GM12878 (cell line): ENCODE measurements around the gene PMF1. TPM values are rescaled to one million over a fixed set of nuclear protein-coding genes. Genes with fewer than 3 reads are reported as not detected.

ENCODE experiments used
- ATAC-seq: fragments of 200-7000 bp; cut with Tn5 transposase; 3 replicates; pipeline ENCODE4 v1.9.1; 2020; ENCODE audit warnings: mild to moderate bottlenecking, moderate library complexity
- BruUV-seq: library from RNA; stranded (reverse); fragments of 400-500 nt; replicated peaks from 2 replicates; lab custom pipeline; 2021; lab: Mats Ljungman, UMichigan
- CTCF ChIA-PET: fragments of 300-600 bp; sonication (Branson Sonifier 250); formaldehyde crosslinking; extraction: SDS; loops from one replicate; lab custom pipeline; 2021; ENCODE audit warnings: inconsistent platforms; lab: Yijun Ruan, JAX
- POLR2A ChIA-PET: fragments of 350-600 bp; formaldehyde crosslinking; extraction: SDS; loops from one replicate; lab custom pipeline; 2021; ENCODE audit warnings: inconsistent platforms; lab: Charles Lee
- RAD21 ChIA-PET: fragments of 300-600 bp; sonication (Branson Sonifier 250); formaldehyde crosslinking; loops from one replicate; lab custom pipeline; 2023; ENCODE audit warnings: antibody characterized with exemption; ENCODE audit not compliant: unreplicated experiment; lab: Charles Lee
- SMC1A ChIA-PET: fragments of 300-600 bp; sonication (Branson Sonifier 250); formaldehyde crosslinking; loops from one replicate; lab custom pipeline; 2023; ENCODE audit not compliant: unreplicated experiment, uncharacterized antibody; lab: Charles Lee
- DNase-seq: peaks from one replicate; pipeline ENCODE4 v3.0.0-alpha.2; 2011; ENCODE audit warnings: low read depth, low spot score
- FAIRE-seq: peaks from 3 replicates; lab custom pipeline; 2011; peaks lifted over from hg19 to GRCh38; lab: Jason Lieb, UNC
- H2AFZ ChIP-seq: 2 replicates; pipeline ENCODE4 v1.6.0; 2011; ENCODE audit warnings: low read depth, low read length, control low read depth; ENCODE audit not compliant: control insufficient read depth
- H3K27ac ChIP-seq: 2 replicates; pipeline ENCODE4 v1.5.1; 2011; ENCODE audit warnings: control low read depth; ENCODE audit not compliant: control insufficient read depth, insufficient read depth
- H3K27me3 ChIP-seq, 2 experiments: replicated peaks in 1 of 2; 2 replicates each; pipeline versions ENCODE4 v1.6.0 to v1.6.1; 2011; ENCODE audit warnings: low read length in 1 of 2; ENCODE audit not compliant: control insufficient read depth in 2 of 2, insufficient read depth in 2 of 2
- H3K36me3 ChIP-seq, 2 experiments: 2 replicates each; pipeline ENCODE4 v1.5.1; 2011; ENCODE audit warnings: low read length in 1 of 2; ENCODE audit not compliant: control insufficient read depth in 2 of 2, insufficient read depth in 2 of 2
- H3K4me1 ChIP-seq: 2 replicates; pipeline ENCODE4 v1.6.1; 2011; ENCODE audit warnings: mild to moderate bottlenecking, low read length, moderate library complexity, mixed read lengths; ENCODE audit not compliant: control insufficient read depth, insufficient read depth
- H3K4me2 ChIP-seq: 2 replicates; pipeline ENCODE4 v1.6.0; 2011; ENCODE audit warnings: control low read depth; ENCODE audit not compliant: control insufficient read depth, insufficient read depth
- H3K4me3 ChIP-seq: fragments of 200-600 bp; sonication (generic); 2 replicates; pipeline ENCODE4 v1.5.1; 2016
- H3K79me2 ChIP-seq: 2 replicates; pipeline ENCODE4 v1.6.0; 2011; ENCODE audit warnings: low read length; ENCODE audit not compliant: control insufficient read depth, insufficient read depth
- H3K9ac ChIP-seq: 2 replicates; pipeline ENCODE4 v1.8.0; 2011; ENCODE audit warnings: low read length, control low read depth, mixed read lengths; ENCODE audit not compliant: control insufficient read depth, insufficient read depth
- H3K9me3 ChIP-seq: replicated peaks from 3 replicates; pipeline ENCODE4 v1.5.1; 2011; ENCODE audit warnings: mild to moderate bottlenecking, low read length; ENCODE audit not compliant: control insufficient read depth, insufficient read depth
- H4K20me1 ChIP-seq: 2 replicates; pipeline ENCODE4 v1.6.0; 2011; ENCODE audit not compliant: control insufficient read depth, insufficient read depth
- CEBPB ChIP-seq, 2 experiments: fragments of 150-350 bp in 1 of 2; IDR thresholded peaks; 2 replicates each; pipeline ENCODE4 v1.6.1; 2012 to 2014; ENCODE audit warnings: low read depth in 2 of 2, low read length in 2 of 2, borderline replicate concordance in 1 of 2, inconsistent platforms in 1 of 2
- FOXM1 ChIP-seq: IDR thresholded peaks from 2 replicates; pipeline ENCODE4 v1.6.1; 2012; ENCODE audit warnings: low read depth, mild to moderate bottlenecking, inconsistent platforms, low read length, moderate library complexity
- POLR2A ChIP-seq: IDR thresholded peaks from 2 replicates; pipeline ENCODE4 v1.6.1; 2011; ENCODE audit warnings: low read depth, mild to moderate bottlenecking, low read length
- SMAD5 ChIP-seq: IDR thresholded peaks from 2 replicates; pipeline ENCODE4 v1.6.1; 2016; ENCODE audit warnings: antibody characterized with exemption, low read depth
- SMC3 ChIP-seq: IDR thresholded peaks from 2 replicates; pipeline ENCODE4 v1.6.1; 2011; ENCODE audit warnings: low read length, improper control_type of control experiment, borderline replicate concordance
- WGBS: methylation state at CpG from one replicate; pipeline ENCODE4 v1.1.6; 2016; ENCODE audit warnings: low lambda C conversion rate; ENCODE audit not compliant: insufficient replicate concordance, insufficient coverage; ENCODE audit errors: missing lambda C conversion rate; 5-methylcytosine and 5-hydroxymethylcytosine counted together
- in situ Hi-C: fragments of 300-500 bp; cut with MboI; formaldehyde crosslinking; loops from 9 replicates; pipeline ENCODE4 v1.14.3; 2018; ENCODE audit warnings: mixed read lengths
- intact Hi-C: fragments of 100-400 bp; cut with micrococcal nuclease; formaldehyde crosslinking; loops from one replicate; pipeline ENCODE4 v1.14.2; 2022; ENCODE audit not compliant: unreplicated experiment
- polyA plus RNA-seq, 11 experiments: library from polyadenylated mRNA; depleted of rRNA in 4 of 11; unstranded in 6 of 11; stranded (reverse) in 5 of 11; fragments of >200 nt; fragmentation: Nextera tagmentation in 4 of 11; fragmentation: Illumina TruSeq in 1 of 11; extraction: Ambion mirVana in 4 of 11; extraction: Trizol in 1 of 11; gene quantifications; 1 replicate in 1 of 11; 2 replicates in 10 of 11; pipeline versions ENCODE4 v1.2.1 to v1.2.3, GENCODE V29; 2011 to 2016; ENCODE audit warnings: inconsistent platforms in 2 of 11, missing spikeins in 2 of 11, low read depth in 1 of 11
- small RNA-seq: library from RNA; depleted of rRNA; stranded (forward); fragments of <200 nt; gene quantifications from one replicate; pipeline ENCODE3, GENCODE V24; 2014
- total RNA-seq, 4 experiments: library from RNA; depleted of rRNA in 3 of 4; stranded (reverse); fragments of >200 nt in 3 of 4; fragmentation: Illumina TruSeq in 1 of 4; extraction: Trizol in 1 of 4; gene quantifications; 2 replicates each; pipeline versions ENCODE4 v1.2.1 to v1.2.3, GENCODE V29; 2013 to 2021

Gene PMF1
- total and polyA plus RNA-seq, 10 of the 15 experiments (the other 5 are each of a cell fraction or from before 2014, with no cell fraction given) = 6.7 to 105 (median 67.3) TPM

DNA sequence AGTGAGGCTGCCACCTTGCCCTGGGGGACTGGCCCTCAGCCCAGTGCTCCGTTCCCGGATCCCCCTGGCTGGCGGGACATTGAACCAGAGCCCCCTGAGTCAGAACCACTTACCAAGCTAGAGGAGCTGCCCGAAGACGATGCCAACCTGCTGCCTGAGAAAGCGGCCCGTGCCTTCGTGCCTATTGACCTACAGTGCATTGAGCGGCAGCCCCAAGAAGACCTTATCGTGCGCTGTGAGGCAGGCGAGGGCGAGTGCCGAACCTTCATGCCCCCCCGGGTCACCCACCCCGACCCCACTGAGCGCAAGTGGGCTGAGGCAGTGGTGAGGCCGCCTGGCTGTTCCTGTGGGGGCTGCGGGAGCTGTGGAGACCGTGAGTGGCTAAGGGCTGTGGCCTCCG, 72.6 kb downstream of the PMF1 start:
- ATAC-seq = no peak
- ChIA-PET SMC1A (no interaction called here), CTCF (interaction anchor here (0.8 kb wide), 1 partner anchor 8 kb away, joined by 3 read pairs; no protein-coding TSS in a partner anchor), RAD21 (no interaction called here), POLR2A (interaction anchor here (0.6 to 1.0 kb wide), 2 partner anchors 14 to 27 kb away, joined by 4 to 5 read pairs; no protein-coding TSS in a partner anchor)
- Histone ChIP-seq H3K27ac (no peak overlapping the region), H3K27me3 (no peaks in the 10 kb centered on the region), H3K4me2 (no peak overlapping the region), H3K9me3 (no peaks in the 10 kb centered on the region), H3K9ac (no peak overlapping the region), H3K36me3 (peaks cover 0 to 7% of the 10 kb centered on the region in 2 experiments; a peak in 2 of 4 replicates), H4K20me1 (no peaks in the 10 kb centered on the region), H3K79me2 (peaks cover 33% of the 10 kb centered on the region), H2AFZ (no peak overlapping the region), H3K4me3 (no peak overlapping the region), H3K4me1 (peaks cover 7% of the 10 kb centered on the region; the same call in 1 of the 2 replicates)
- FAIRE-seq = no peak
- no peak for TF ChIP-seq SMC3
- in situ Hi-C loops (no loop called here), intact Hi-C loops (loop anchor here (10.0 kb wide), 1 partner anchor 191 kb away; no protein-coding TSS in a partner anchor)
- no peak for DNase-seq
- 91% methylated on average over 21 of the region's 21 CpGs for WGBS
- no TSS peak for BruUV-seq

DNA sequence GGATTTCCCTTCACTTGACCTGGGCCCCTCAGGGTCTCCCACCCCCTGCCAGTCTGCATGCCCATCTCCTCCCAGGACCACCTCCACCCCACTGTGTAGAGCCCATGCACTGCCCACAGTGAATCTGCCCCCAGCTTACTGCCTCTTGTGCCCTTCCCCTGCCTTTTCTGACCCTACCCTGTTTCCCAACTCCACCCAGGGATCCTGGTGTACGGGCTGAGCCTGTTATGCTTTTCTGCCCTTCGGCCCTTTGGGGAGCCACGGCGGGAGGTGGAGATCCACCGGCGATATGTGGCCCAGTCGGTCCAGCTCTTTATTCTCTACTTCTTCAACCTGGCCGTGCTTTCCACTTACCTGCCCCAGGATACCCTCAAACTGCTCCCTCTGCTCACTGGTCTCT, 73.3 kb downstream of the PMF1 start:
- FAIRE-seq = no peak
- H3K4me2 ChIP-seq = no peak overlapping the region
- RAD21 ChIA-PET = no interaction called here
- in situ Hi-C loops = no loop called here
- 94% methylated on average over 8 of the region's 8 CpGs for WGBS
- peaks cover 0 to 7% of the 10 kb centered on the region in 2 experiments; a peak in 2 of 4 replicates for H3K36me3 ChIP-seq
- POLR2A ChIA-PET = interaction anchor here (0.6 kb wide), 1 partner anchor 27 kb away, joined by 5 read pairs; no protein-coding TSS in a partner anchor
- H3K4me1 ChIP-seq = peaks cover 7% of the 10 kb centered on the region; the same call in 1 of the 2 replicates
- H3K27me3 ChIP-seq = no peaks in the 10 kb centered on the region
- H3K79me2 ChIP-seq = peaks cover 27% of the 10 kb centered on the region
- no peak for ATAC-seq
- no peak overlapping the region for H3K4me3 ChIP-seq
- H4K20me1 ChIP-seq = no peaks in the 10 kb centered on the region
- H3K9ac ChIP-seq = no peak overlapping the region
- CTCF ChIA-PET = interaction anchor here (1.2 kb wide), 1 partner anchor 26 kb away, joined by 4 read pairs; no protein-coding TSS in a partner anchor
- BruUV-seq = no TSS peak
- TF ChIP-seq POLR2A (0 out of 2 replicates have a peak, but pooled peaks have one; percentile 10), SMAD5 (no peak), CEBPB (IDR thresholded peaks at IDR 0.05; ENCODE audit: borderline replicate concordance in 1 of 2, low read depth in 2 of 2, low read length in 2 of 2) (no peak), FOXM1 (no peak)
- no peak for DNase-seq
- SMC1A ChIA-PET = no interaction called here
- H3K27ac ChIP-seq = no peak overlapping the region
- H3K9me3 ChIP-seq = no peaks in the 10 kb centered on the region
- intact Hi-C loops = loop anchor here (10.0 kb wide), 1 partner anchor 191 kb away; no protein-coding TSS in a partner anchor
- H2AFZ ChIP-seq = no peak overlapping the region

Small RNA genes lying within 50 kb of the gene (small RNA-seq; reads per million reads assigned to genes)
- gene RF00568 = not detected

Other genes with a start within 250 kb of the PMF1 start
Only the 7 nearest of the 18 such genes appear.
- gene SEMA4A, start 59.4 kb upstream of the PMF1 start, total RNA-seq (2014; rRNA removed) = 24.4 and 36.5 TPM in 2 replicates
- 16.5 and 17.2 TPM in 2 replicates for gene SEMA4A, start 59.4 kb upstream of the PMF1 start, total RNA-seq (2014; rRNA removed; fragmentation: Illumina TruSeq; extraction: Trizol)
- 46.3 and 52.1 TPM in 2 replicates for gene SEMA4A, start 59.4 kb upstream of the PMF1 start, total RNA-seq (2021)
- gene SEMA4A, start 59.4 kb upstream of the PMF1 start, polyA plus RNA-seq (2011; rRNA removed) = 10.5 and 20.9 TPM in 2 replicates
- gene SEMA4A, start 59.4 kb upstream of the PMF1 start, polyA plus RNA-seq (2014; fragmentation: Illumina TruSeq; extraction: Trizol) = 25.7 and 31.2 TPM in 2 replicates
- 1 to 10 TPM; 2.6 to 3.4 TPM for gene SEMA4A, start 59.4 kb upstream of the PMF1 start, polyA plus RNA-seq (2014; fragmentation: Nextera tagmentation; extraction: Ambion mirVana)
- 34.4 and 38.4 TPM in 2 replicates for gene SEMA4A, start 59.4 kb upstream of the PMF1 start, polyA plus RNA-seq (2014; rRNA removed)
- gene SEMA4A, start 59.4 kb upstream of the PMF1 start, polyA plus RNA-seq (2016; fragmentation: Nextera tagmentation; extraction: Ambion mirVana) = 10 to 100 TPM; 60.3 to 64.2 TPM
- 22.4 and 25.6 TPM in 2 replicates for gene SLC25A44, start 18.9 kb upstream of the PMF1 start, total RNA-seq (2014; rRNA removed)
- gene SLC25A44, start 18.9 kb upstream of the PMF1 start, total RNA-seq (2014; rRNA removed; fragmentation: Illumina TruSeq; extraction: Trizol) = 21.1 TPM in 2 replicates
- gene SLC25A44, start 18.9 kb upstream of the PMF1 start, total RNA-seq (2021) = 28.7 and 37.7 TPM in 2 replicates
- gene SLC25A44, start 18.9 kb upstream of the PMF1 start, polyA plus RNA-seq (2011; rRNA removed) = 22.2 and 36.3 TPM in 2 replicates
- 36.5 and 43.3 TPM in 2 replicates for gene SLC25A44, start 18.9 kb upstream of the PMF1 start, polyA plus RNA-seq (2014; fragmentation: Illumina TruSeq; extraction: Trizol)
- gene SLC25A44, start 18.9 kb upstream of the PMF1 start, polyA plus RNA-seq (2014; fragmentation: Nextera tagmentation; extraction: Ambion mirVana) = 1 to 10 TPM; 7.1 to 9.2 TPM
- 28.3 and 29.9 TPM in 2 replicates for gene SLC25A44, start 18.9 kb upstream of the PMF1 start, polyA plus RNA-seq (2014; rRNA removed)
- 10 to 100 TPM; 32.5 to 35.8 TPM for gene SLC25A44, start 18.9 kb upstream of the PMF1 start, polyA plus RNA-seq (2016; fragmentation: Nextera tagmentation; extraction: Ambion mirVana)
- gene BGLAP, start 29.2 kb downstream of the PMF1 start, total RNA-seq (2014; rRNA removed) = 0.54 and 1.8 TPM in 2 replicates
- gene BGLAP, start 29.2 kb downstream of the PMF1 start, total RNA-seq (2014; rRNA removed; fragmentation: Illumina TruSeq; extraction: Trizol) = 0.40 TPM in 1 of 2 replicates, not detected in the other
- gene BGLAP, start 29.2 kb downstream of the PMF1 start, total RNA-seq (2021) = 0.40 and 0.74 TPM in 2 replicates
- gene BGLAP, start 29.2 kb downstream of the PMF1 start, polyA plus RNA-seq (2011; rRNA removed) = 0.23 TPM in 1 of 2 replicates, not detected in the other
- not detected in 2 replicates for gene BGLAP, start 29.2 kb downstream of the PMF1 start, polyA plus RNA-seq (2014; fragmentation: Illumina TruSeq; extraction: Trizol)
- gene BGLAP, start 29.2 kb downstream of the PMF1 start, polyA plus RNA-seq (2014; fragmentation: Nextera tagmentation; extraction: Ambion mirVana) = not detected
- gene BGLAP, start 29.2 kb downstream of the PMF1 start, polyA plus RNA-seq (2014; rRNA removed) = 0.69 and 1.3 TPM in 2 replicates
- gene BGLAP, start 29.2 kb downstream of the PMF1 start, polyA plus RNA-seq (2016; fragmentation: Nextera tagmentation; extraction: Ambion mirVana) = under 1 TPM; 0.20 to 0.40 TPM
- 2.3 and 2.9 TPM in 2 replicates for gene PAQR6, start 35.0 kb downstream of the PMF1 start, total RNA-seq (2014; rRNA removed)
- gene PAQR6, start 35.0 kb downstream of the PMF1 start, total RNA-seq (2014; rRNA removed; fragmentation: Illumina TruSeq; extraction: Trizol) = 0.98 and 1.1 TPM in 2 replicates
- gene PAQR6, start 35.0 kb downstream of the PMF1 start, total RNA-seq (2021) = 2.6 and 3.5 TPM in 2 replicates
- gene PAQR6, start 35.0 kb downstream of the PMF1 start, polyA plus RNA-seq (2011; rRNA removed) = 1.8 and 2.4 TPM in 2 replicates
- 1.0 and 1.3 TPM in 2 replicates for gene PAQR6, start 35.0 kb downstream of the PMF1 start, polyA plus RNA-seq (2014; fragmentation: Illumina TruSeq; extraction: Trizol)
- gene PAQR6, start 35.0 kb downstream of the PMF1 start, polyA plus RNA-seq (2014; fragmentation: Nextera tagmentation; extraction: Ambion mirVana) = under 1 TPM; 0.42 to 0.73 TPM
- gene PAQR6, start 35.0 kb downstream of the PMF1 start, polyA plus RNA-seq (2014; rRNA removed) = 4.5 and 5.1 TPM in 2 replicates
- 1 to 10 TPM in 1 of 2 experiments, under 1 TPM in 1; 0.77 to 1.3 TPM for gene PAQR6, start 35.0 kb downstream of the PMF1 start, polyA plus RNA-seq (2016; fragmentation: Nextera tagmentation; extraction: Ambion mirVana)
- 51.0 and 57.3 TPM in 2 replicates for gene SMG5, start 69.8 kb downstream of the PMF1 start, total RNA-seq (2014; rRNA removed)
- 30.4 and 32.4 TPM in 2 replicates for gene SMG5, start 69.8 kb downstream of the PMF1 start, total RNA-seq (2014; rRNA removed; fragmentation: Illumina TruSeq; extraction: Trizol)
- 54.6 and 61.5 TPM in 2 replicates for gene SMG5, start 69.8 kb downstream of the PMF1 start, total RNA-seq (2021)
- 17.7 and 27.7 TPM in 2 replicates for gene SMG5, start 69.8 kb downstream of the PMF1 start, polyA plus RNA-seq (2011; rRNA removed)
- 27.8 and 45.7 TPM in 2 replicates for gene SMG5, start 69.8 kb downstream of the PMF1 start, polyA plus RNA-seq (2014; fragmentation: Illumina TruSeq; extraction: Trizol)
- gene SMG5, start 69.8 kb downstream of the PMF1 start, polyA plus RNA-seq (2014; fragmentation: Nextera tagmentation; extraction: Ambion mirVana) = 1 to 10 TPM in 1 of 2 experiments, under 1 TPM in 1; 0.76 to 1.9 TPM
- gene SMG5, start 69.8 kb downstream of the PMF1 start, polyA plus RNA-seq (2014; rRNA removed) = 54.0 and 54.8 TPM in 2 replicates
- gene SMG5, start 69.8 kb downstream of the PMF1 start, polyA plus RNA-seq (2016; fragmentation: Nextera tagmentation; extraction: Ambion mirVana) = 10 to 100 TPM; 51.9 to 55.9 TPM
- 1.9 and 3.8 TPM in 2 replicates for gene TMEM79, start 71.3 kb downstream of the PMF1 start, total RNA-seq (2014; rRNA removed)
- gene TMEM79, start 71.3 kb downstream of the PMF1 start, total RNA-seq (2014; rRNA removed; fragmentation: Illumina TruSeq; extraction: Trizol) = 2.2 and 2.5 TPM in 2 replicates
- gene TMEM79, start 71.3 kb downstream of the PMF1 start, total RNA-seq (2021) = 3.1 and 4.0 TPM in 2 replicates
- 2.0 and 3.8 TPM in 2 replicates for gene TMEM79, start 71.3 kb downstream of the PMF1 start, polyA plus RNA-seq (2011; rRNA removed)
- gene TMEM79, start 71.3 kb downstream of the PMF1 start, polyA plus RNA-seq (2014; fragmentation: Illumina TruSeq; extraction: Trizol) = 0.86 and 2.6 TPM in 2 replicates
- 1 to 10 TPM in 1 of 2 experiments, under 1 TPM in 1; 0.47 to 1.2 TPM for gene TMEM79, start 71.3 kb downstream of the PMF1 start, polyA plus RNA-seq (2014; fragmentation: Nextera tagmentation; extraction: Ambion mirVana)
- 5.2 and 7.3 TPM in 2 replicates for gene TMEM79, start 71.3 kb downstream of the PMF1 start, polyA plus RNA-seq (2014; rRNA removed)
- 1 to 10 TPM; 5.1 to 5.2 TPM for gene TMEM79, start 71.3 kb downstream of the PMF1 start, polyA plus RNA-seq (2016; fragmentation: Nextera tagmentation; extraction: Ambion mirVana)
- 27.1 and 30.0 TPM in 2 replicates for gene GLMP, start 82.7 kb downstream of the PMF1 start, total RNA-seq (2014; rRNA removed)
- gene GLMP, start 82.7 kb downstream of the PMF1 start, total RNA-seq (2014; rRNA removed; fragmentation: Illumina TruSeq; extraction: Trizol) = 15.0 and 16.3 TPM in 2 replicates
- 19.7 and 24.2 TPM in 2 replicates for gene GLMP, start 82.7 kb downstream of the PMF1 start, total RNA-seq (2021)
- gene GLMP, start 82.7 kb downstream of the PMF1 start, polyA plus RNA-seq (2011; rRNA removed) = 2.3 and 4.4 TPM in 2 replicates
- gene GLMP, start 82.7 kb downstream of the PMF1 start, polyA plus RNA-seq (2014; fragmentation: Illumina TruSeq; extraction: Trizol) = 12.2 and 23.0 TPM in 2 replicates
- gene GLMP, start 82.7 kb downstream of the PMF1 start, polyA plus RNA-seq (2014; fragmentation: Nextera tagmentation; extraction: Ambion mirVana) = 10 to 100 TPM; 10.8 to 12.8 TPM
- gene GLMP, start 82.7 kb downstream of the PMF1 start, polyA plus RNA-seq (2014; rRNA removed) = 23.5 and 33.4 TPM in 2 replicates
- gene GLMP, start 82.7 kb downstream of the PMF1 start, polyA plus RNA-seq (2016; fragmentation: Nextera tagmentation; extraction: Ambion mirVana) = 10 to 100 TPM; 19.3 to 19.6 TPM